A549 (cell line): ENCODE measurements around the gene CLIP2. TPM values are rescaled to one million over a fixed set of nuclear protein-coding genes. Genes with fewer than 3 reads are reported as not detected.
A peak's percentile ranks its signal among the peaks of the same experiment; 100 is the strongest.

ENCODE experiments used
- ATAC-seq, 2 experiments: fragments of 200-7000 bp in 1 of 2; fragments of >200 bp in 1 of 2; cut with Nextera tagmentation in 1 of 2; cut with Tn5 transposase in 1 of 2; 3 replicates each; pipeline versions ENCODE4 v1.8.0 to v1.9.1; 2018 to 2020; ENCODE audit warnings: mild to moderate bottlenecking in 1 of 2, moderate library complexity in 1 of 2
- CTCF ChIA-PET: fragments of 300-600 bp; sonication (Branson Sonifier 250); formaldehyde crosslinking; extraction: SDS; loops from one replicate; lab custom pipeline; 2021; ENCODE audit warnings: antibody characterized with exemption, inconsistent platforms; lab: Yijun Ruan, JAX
- POLR2A ChIA-PET: fragments of 350-600 bp; formaldehyde crosslinking; extraction: SDS; loops from one replicate; lab custom pipeline; 2021; ENCODE audit warnings: antibody characterized with exemption, inconsistent platforms; lab: Yijun Ruan, JAX
- DNase-seq, 2 experiments: peaks; one replicate each; pipeline versions ENCODE4 v3.0.0 to v3.0.0-alpha.2; 2011 to 2016; ENCODE audit warnings: low read depth in 1 of 2, low spot score in 1 of 2
- FAIRE-seq: peaks from 2 replicates; lab custom pipeline; 2011; peaks lifted over from hg19 to GRCh38; lab: Jason Lieb, UNC
- H3K27ac ChIP-seq, 2 experiments: fragments of >200 bp; sonication (Bioruptor Twin); formaldehyde crosslinking; 3 replicates each; pipeline ENCODE4 v1.5.1; 2016 to 2017
- H3K4me1 ChIP-seq: fragments of >200 bp; sonication (Bioruptor Twin); formaldehyde crosslinking; 3 replicates; pipeline ENCODE4 v1.6.1; 2016
- H3K4me2 ChIP-seq: fragments of >200 bp; sonication (Bioruptor Twin); formaldehyde crosslinking; 3 replicates; pipeline ENCODE4 v1.6.1; 2016
- H3K4me3 ChIP-seq: fragments of >200 bp; sonication (Bioruptor Twin); formaldehyde crosslinking; 3 replicates; pipeline ENCODE4 v1.5.1; 2016
- H3K9me3 ChIP-seq: fragments of >200 bp; sonication (Bioruptor Twin); formaldehyde crosslinking; 3 replicates; pipeline ENCODE4 v1.6.1; 2016
- CBX8 ChIP-seq: fragments of 200-600 bp; sonication (generic); IDR thresholded peaks from 2 replicates; pipeline ENCODE4 v1.6.1; 2016
- CEBPB ChIP-seq, 2 experiments: fragments of >200 bp in 1 of 2; sonication (Bioruptor Twin) in 1 of 2; formaldehyde crosslinking in 1 of 2; IDR thresholded peaks; 2 replicates each; pipeline ENCODE4 v1.6.1; 2012 to 2016
- CHD2 ChIP-seq: fragments of 150-350 bp; IDR thresholded peaks from 2 replicates; pipeline ENCODE4 v1.6.1; 2014; ENCODE audit warnings: low read length; ENCODE audit not compliant: partially characterized antibody
- EHF ChIP-seq: fragments of 250-450 bp; sonication (Bioruptor Pico); IDR thresholded peaks from 2 replicates; pipeline ENCODE4 v1.5.0; 2020; ENCODE audit warnings: mild to moderate bottlenecking
- EHMT2 ChIP-seq: fragments of 200-600 bp; sonication (generic); IDR thresholded peaks from 2 replicates; pipeline ENCODE4 v1.6.1; 2016; ENCODE audit warnings: antibody characterized with exemption, low read depth, mild to moderate bottlenecking, moderate library complexity
- EP300 ChIP-seq, 2 experiments: fragments of >200 bp; sonication (Bioruptor Twin); formaldehyde crosslinking; IDR thresholded peaks; 2 replicates in 1 of 2; 3 replicates in 1 of 2; pipeline ENCODE4 v1.6.1; 2016 to 2017
- FOSL2 ChIP-seq, 2 experiments: fragments of 450-650 bp in 1 of 2; fragments of >200 bp in 1 of 2; sonication (Bioruptor Twin) in 1 of 2; formaldehyde crosslinking; IDR thresholded peaks; 2 replicates each; pipeline versions ENCODE4 v1.5.0 to v1.6.1; 2016 to 2020; ENCODE audit warnings: mild to moderate bottlenecking in 1 of 2, moderate library complexity in 1 of 2
- FOXS1 ChIP-seq: fragments of 250-450 bp; sonication (Bioruptor Pico); IDR thresholded peaks from 2 replicates; pipeline ENCODE4 v1.5.0; 2020; ENCODE audit warnings: mild to moderate bottlenecking, moderate library complexity
- HDAC2 ChIP-seq: fragments of 200-600 bp; sonication (generic); IDR thresholded peaks from 2 replicates; pipeline ENCODE4 v1.6.1; 2016
- HEYL ChIP-seq: fragments of 250-450 bp; sonication (Bioruptor Pico); IDR thresholded peaks from 2 replicates; pipeline ENCODE4 v1.8.0; 2021; ENCODE audit warnings: mild to moderate bottlenecking, moderate library complexity
- HMGXB4 ChIP-seq: fragments of 250-450 bp; sonication (Bioruptor Pico); IDR thresholded peaks from 2 replicates; pipeline ENCODE4 v1.5.0; 2021; ENCODE audit warnings: mild to moderate bottlenecking, moderate library complexity, borderline replicate concordance
- HOXB13 ChIP-seq: fragments of 250-450 bp; sonication (Bioruptor Pico); IDR thresholded peaks from 2 replicates; pipeline ENCODE4 v1.5.0; 2020; ENCODE audit warnings: low read depth, mild to moderate bottlenecking, moderate library complexity
- HOXB5 ChIP-seq: fragments of 250-450 bp; sonication (Bioruptor Pico); IDR thresholded peaks from 2 replicates; pipeline ENCODE4 v1.5.0; 2020; ENCODE audit warnings: mild to moderate bottlenecking, moderate library complexity
- JUN ChIP-seq, 2 experiments: fragments of >200 bp; sonication (Bioruptor Twin); formaldehyde crosslinking; IDR thresholded peaks; 2 replicates in 1 of 2; 3 replicates in 1 of 2; pipeline ENCODE4 v1.6.1; 2016 to 2017
- MAFK ChIP-seq: fragments of 450-650 bp; IDR thresholded peaks from 2 replicates; pipeline ENCODE4 v1.6.1; 2014; ENCODE audit not compliant: partially characterized antibody
- MYC ChIP-seq: IDR thresholded peaks from 2 replicates; pipeline ENCODE4 v1.6.1; 2012; ENCODE audit warnings: mild to moderate bottlenecking, inconsistent platforms, low read length, improper control_type of control experiment, borderline replicate concordance
- REST ChIP-seq: fragments of 200-600 bp; sonication (generic); IDR thresholded peaks from 2 replicates; pipeline ENCODE4 v1.6.1; 2016; ENCODE audit warnings: antibody characterized with exemption, mild to moderate bottlenecking, moderate library complexity
- ZSCAN20 ChIP-seq: fragments of 250-450 bp; sonication (Bioruptor Pico); IDR thresholded peaks from 2 replicates; pipeline ENCODE4 v1.8.0; 2022; ENCODE audit warnings: mild to moderate bottlenecking, moderate library complexity
- WGBS: methylation state at CpG from one replicate; pipeline ENCODE4 v1.1.6; 2017; ENCODE audit errors: missing lambda C conversion rate; 5-methylcytosine and 5-hydroxymethylcytosine counted together
- polyA plus RNA-seq, 4 experiments: library from polyadenylated mRNA; depleted of rRNA in 3 of 4; stranded (reverse); fragments of >200 nt; fragmentation: RNase III in 1 of 4; extraction: RNeasy Plus Mini Kit Qiagen cat#74134 plus additional on column Dnase treatment in 1 of 4; gene quantifications; 2 replicates in 3 of 4; 3 replicates in 1 of 4; pipeline ENCODE4 v1.2.3, GENCODE V29; 2011 to 2017
- TF ChIP-seq, protein P1 (sequence below): IDR thresholded peaks from 2 replicates; pipeline ENCODE4 v1.6.1; 2012; ENCODE audit warnings: low read depth, borderline replicate concordance
- TF ChIP-seq, protein P2 (sequence below): fragments of >200 bp; sonication (Bioruptor Twin); formaldehyde crosslinking; IDR thresholded peaks from 3 replicates; pipeline ENCODE4 v1.5.1; 2016

CLIP2 gene
- polyA plus RNA-seq, 2 of the 4 experiments (the other 2 are of a cell fraction) = 3.7 to 17.0 TPM

- no peak for FAIRE-seq
- no peaks in the 10 kb centered on the region for H3K9me3 ChIP-seq
- H3K27ac ChIP-seq = no peak overlapping the region
- H3K4me1 ChIP-seq = no peaks in the 10 kb centered on the region
- no peak for DNase-seq
- ChIA-PET POLR2A (interaction anchor here (0.7 kb wide), 1 partner anchor 81 kb away, joined by 9 read pairs; no protein-coding TSS in a partner anchor), CTCF (no interaction called here)
- H3K4me2 ChIP-seq = no peak overlapping the region
- no peak; a peak in 1 of 6 replicates for ATAC-seq
- WGBS = 76% methylated on average over 20 of the region's 20 CpGs
- H3K4me3 ChIP-seq = no peak overlapping the region
- TF ChIP-seq HOXB13 (CRISPR knock-in tag) = no peak
- no peak for TF ChIP-seq MYC
- TF ChIP-seq, protein P1, sequence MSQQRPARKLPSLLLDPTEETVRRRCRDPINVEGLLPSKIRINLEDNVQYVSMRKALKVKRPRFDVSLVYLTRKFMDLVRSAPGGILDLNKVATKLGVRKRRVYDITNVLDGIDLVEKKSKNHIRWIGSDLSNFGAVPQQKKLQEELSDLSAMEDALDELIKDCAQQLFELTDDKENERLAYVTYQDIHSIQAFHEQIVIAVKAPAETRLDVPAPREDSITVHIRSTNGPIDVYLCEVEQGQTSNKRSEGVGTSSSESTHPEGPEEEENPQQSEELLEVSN = no peak
Measured at GRCh38 chr7:74262639-74263398, 26.4 kb upstream of the CLIP2 start.

- no peaks in the 10 kb centered on the region for H3K9me3 ChIP-seq
- POLR2A ChIA-PET = no interaction called here
- TF ChIP-seq CEBPB (IDR thresholded peaks at IDR 0.05) (no peak), REST (no peak), CBX8 (no peak), HDAC2 (no peak), FOSL2 (IDR thresholded peaks at IDR 0.05) (no peak), FOSL2 (CRISPR knock-in tag; IDR thresholded peaks at IDR 0.05) (no peak), FOXS1 (CRISPR knock-in tag) (no peak), MAFK (no peak), EHMT2 (no peak), EP300 (IDR thresholded peaks at IDR 0.05) (no peak), MYC (no peak)
- peak; percentile 25 to 39; a peak in 3 of 6 replicates for ATAC-seq
- 75% methylated on average over 21 of the region's 21 CpGs for WGBS
- no peak overlapping the region for H3K27ac ChIP-seq
- FAIRE-seq = no peak
- H3K4me3 ChIP-seq = no peak overlapping the region
- DNase-seq = no peak
- CTCF ChIA-PET = interaction anchor here (0.6 to 1.2 kb wide), 4 partner anchors 24 to 138 kb away, joined by 3 to 5 read pairs (median 4); no protein-coding TSS in a partner anchor
- H3K4me1 ChIP-seq = no peaks in the 10 kb centered on the region
- no peak overlapping the region for H3K4me2 ChIP-seq
Measured at GRCh38 chr7:74263399-74264120, 25.6 kb upstream of the CLIP2 start.

GRCh38 chr7:74266191-74266963, 22.8 kb upstream of the CLIP2 start:
- no peak for FAIRE-seq
- H3K27ac ChIP-seq = no peak overlapping the region
- ChIA-PET POLR2A (no interaction called here), CTCF (interaction anchor here (1.4 kb wide), 1 partner anchor 135 kb away, joined by 8 read pairs; no protein-coding TSS in a partner anchor)
- DNase-seq = no peak
- H3K4me3 ChIP-seq = no peak overlapping the region
- H3K9me3 ChIP-seq = no peaks in the 10 kb centered on the region
- no peak for ATAC-seq
- H3K4me2 ChIP-seq = no peak overlapping the region
- WGBS = 75% methylated on average over 7 of the region's 7 CpGs
- H3K4me1 ChIP-seq = 0 out of 3 replicates have a peak, but pooled peaks cover 3% of the 10 kb centered on the region
- TF ChIP-seq HMGXB4 (CRISPR knock-in tag) (no peak), HEYL (CRISPR knock-in tag) (no peak), EP300 (IDR thresholded peaks at IDR 0.05) (no peak), ZSCAN20 (CRISPR knock-in tag) (no peak), CHD2 (no peak), HOXB5 (CRISPR knock-in tag) (no peak), EHF (no peak), JUN (IDR thresholded peaks at IDR 0.05) (no peak)
- TF ChIP-seq, protein P2, sequence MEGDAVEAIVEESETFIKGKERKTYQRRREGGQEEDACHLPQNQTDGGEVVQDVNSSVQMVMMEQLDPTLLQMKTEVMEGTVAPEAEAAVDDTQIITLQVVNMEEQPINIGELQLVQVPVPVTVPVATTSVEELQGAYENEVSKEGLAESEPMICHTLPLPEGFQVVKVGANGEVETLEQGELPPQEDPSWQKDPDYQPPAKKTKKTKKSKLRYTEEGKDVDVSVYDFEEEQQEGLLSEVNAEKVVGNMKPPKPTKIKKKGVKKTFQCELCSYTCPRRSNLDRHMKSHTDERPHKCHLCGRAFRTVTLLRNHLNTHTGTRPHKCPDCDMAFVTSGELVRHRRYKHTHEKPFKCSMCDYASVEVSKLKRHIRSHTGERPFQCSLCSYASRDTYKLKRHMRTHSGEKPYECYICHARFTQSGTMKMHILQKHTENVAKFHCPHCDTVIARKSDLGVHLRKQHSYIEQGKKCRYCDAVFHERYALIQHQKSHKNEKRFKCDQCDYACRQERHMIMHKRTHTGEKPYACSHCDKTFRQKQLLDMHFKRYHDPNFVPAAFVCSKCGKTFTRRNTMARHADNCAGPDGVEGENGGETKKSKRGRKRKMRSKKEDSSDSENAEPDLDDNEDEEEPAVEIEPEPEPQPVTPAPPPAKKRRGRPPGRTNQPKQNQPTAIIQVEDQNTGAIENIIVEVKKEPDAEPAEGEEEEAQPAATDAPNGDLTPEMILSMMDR = no peak
- TF ChIP-seq, protein P1 = no peak
